ENCODE measurements around the gene CYREN.
"Not testable (repeated sequence)": the region's sequence is repeated elsewhere in the genome, so short reads cannot be mapped to it uniquely, and the experiment has no call there.

CYREN gene

DNA sequence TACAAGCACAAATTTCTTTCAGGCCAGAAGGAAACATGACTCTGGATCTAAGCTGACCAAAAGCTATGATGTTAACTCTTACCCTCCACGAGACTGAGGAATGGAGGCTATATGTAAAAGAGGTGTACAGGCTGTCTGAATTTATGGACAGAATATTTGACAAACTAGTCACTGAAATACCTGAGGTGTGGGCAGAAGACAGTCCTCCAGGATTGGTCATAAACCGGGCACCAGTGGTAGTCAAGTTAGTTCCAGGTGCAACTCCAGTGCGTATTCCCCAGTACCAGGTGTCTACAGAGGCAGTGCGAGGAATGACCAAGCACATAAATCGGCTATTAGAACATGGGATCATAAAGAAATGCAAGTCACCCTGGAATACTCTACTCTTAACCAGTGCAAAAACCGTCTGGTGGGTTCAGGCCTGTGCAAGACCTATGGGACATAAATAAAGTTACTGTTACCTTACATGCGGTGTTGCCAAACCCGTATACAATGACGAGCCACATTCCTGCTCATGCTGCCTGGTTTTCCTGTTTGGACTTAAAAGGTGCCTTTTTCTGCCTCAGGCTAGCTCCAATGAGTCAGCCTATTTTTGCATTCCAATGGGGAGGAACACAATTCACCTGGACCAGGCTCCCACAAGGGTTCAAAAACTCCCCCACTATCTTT lies 6.7 kb upstream of the CYREN start:
- no peak for DNase-seq (ENCODE audit: low read depth)

DNA sequence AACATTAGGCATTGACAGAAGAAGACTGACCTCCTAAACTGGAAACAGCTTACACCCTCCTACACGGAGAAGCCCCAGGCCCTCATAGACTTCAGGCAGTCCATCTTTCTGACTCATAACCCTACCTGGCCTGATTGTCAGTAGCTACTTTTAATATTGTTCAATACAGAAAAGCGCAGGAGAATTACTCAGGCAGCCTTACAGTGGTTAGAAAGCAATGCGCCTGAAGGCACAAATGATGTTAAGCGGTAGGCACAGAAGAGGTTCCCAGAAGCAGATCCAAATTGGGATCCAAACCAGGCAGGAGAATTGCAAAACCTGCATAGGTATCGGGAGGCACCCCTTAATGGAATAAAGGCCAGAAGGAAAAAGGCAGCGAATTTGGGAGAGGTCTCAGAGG lies 5.4 kb upstream of the CYREN start:
- DNase-seq (ENCODE audit: low read depth), result no peak

DNA sequence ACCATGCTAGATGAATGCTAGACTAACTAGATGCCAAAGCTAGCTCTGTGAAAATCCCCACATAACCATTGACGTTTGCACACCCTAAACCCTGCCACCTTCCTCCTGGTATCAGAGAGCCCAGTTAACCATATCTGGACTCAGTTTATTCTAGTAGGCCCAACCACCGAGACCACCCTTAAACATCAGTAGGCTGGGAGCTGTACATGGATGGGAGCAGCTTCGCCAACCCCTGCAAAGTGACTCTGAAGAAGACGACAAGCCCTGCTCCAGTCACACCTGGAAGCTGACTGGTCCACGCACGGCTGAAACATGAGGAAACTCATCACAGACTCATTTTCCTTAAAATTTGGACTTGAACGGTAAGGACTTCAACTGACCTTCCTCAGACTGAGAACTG lies 4.4 kb upstream of the CYREN start:
- no peak for DNase-seq (ENCODE audit: low read depth)

DNA sequence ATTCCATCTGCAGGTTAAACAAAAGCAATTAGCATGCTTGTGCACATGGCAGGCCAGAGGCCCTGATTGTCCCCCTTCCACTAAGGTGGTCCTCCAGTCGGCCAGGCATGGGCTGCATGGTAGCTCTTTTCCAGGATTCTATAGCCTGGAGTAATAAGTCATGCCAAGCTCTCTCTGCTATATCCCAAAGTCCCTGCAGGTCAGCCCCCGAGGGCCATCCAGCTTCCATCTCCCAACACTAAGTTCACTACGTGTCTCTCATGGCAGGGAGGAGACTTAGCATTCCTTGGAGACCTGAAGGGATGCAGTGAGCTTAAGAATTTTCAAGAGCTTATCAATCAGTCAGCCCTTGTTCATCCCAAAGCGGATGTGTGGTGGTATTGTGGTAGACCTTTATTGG lies 3.4 kb upstream of the CYREN start:
- DNase-seq (ENCODE audit: low read depth), result not testable (repeated sequence)

DNA sequence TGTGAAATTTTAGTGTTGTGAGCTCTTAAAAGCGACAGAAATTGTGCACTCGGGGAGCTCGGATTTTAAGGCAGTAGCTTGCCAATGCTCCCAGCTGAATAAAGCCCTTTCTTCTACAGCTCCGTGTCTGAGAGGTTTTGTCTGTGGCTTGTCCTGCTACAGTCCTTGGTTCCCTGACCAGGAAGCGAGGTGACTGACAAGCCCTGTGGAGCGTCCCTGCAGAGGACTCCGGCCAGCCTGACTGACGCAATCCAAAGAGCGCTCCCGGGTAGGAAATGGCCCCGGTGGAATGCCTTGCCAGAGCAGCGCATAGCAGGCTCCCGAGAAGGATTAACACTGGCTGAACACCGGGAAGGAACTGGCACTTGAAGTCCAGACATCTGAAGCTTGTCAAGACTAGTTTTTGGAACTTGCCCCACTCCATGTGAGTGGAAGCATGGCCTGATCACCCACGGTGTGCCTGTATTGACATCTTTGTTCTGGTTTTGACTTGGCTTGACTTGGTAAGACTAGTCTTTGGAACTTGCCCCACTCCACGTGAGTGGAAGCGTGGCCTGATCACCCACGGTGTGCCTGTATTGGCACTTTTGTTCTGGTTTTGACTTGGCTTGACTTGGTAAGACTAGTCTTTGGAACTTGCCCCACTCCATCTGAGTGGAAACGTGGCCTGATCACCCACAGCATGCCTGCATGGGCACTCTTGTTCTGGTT lies 1.2 kb upstream of the CYREN start:
- not testable (repeated sequence) for DNase-seq (ENCODE audit: low read depth)

DNA sequence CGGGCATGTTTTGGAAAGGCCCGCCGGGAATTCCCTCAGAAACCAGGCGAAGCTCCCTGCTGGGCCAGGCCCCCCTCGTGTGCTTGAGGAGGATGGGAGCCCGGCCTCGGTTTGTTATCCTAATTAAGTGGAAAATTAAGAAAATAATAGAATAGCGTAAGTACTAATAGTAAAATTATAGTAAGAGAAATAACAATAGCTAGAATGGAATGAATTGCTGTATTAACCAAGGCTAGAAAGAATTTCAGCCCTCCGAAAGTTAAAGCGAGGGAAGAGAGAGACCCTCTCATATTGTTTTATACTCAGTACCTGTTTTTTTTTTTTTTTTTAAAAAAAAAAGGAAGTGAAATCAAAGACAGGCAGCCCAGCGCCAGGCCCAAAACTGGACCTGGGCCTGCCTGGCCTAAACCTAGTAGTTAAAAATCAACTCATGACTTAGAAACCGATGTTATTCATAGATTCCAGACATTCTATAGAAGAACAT lies 533 bp upstream of the CYREN start:
- DNase-seq (ENCODE audit: low read depth), result not testable (repeated sequence)

DNA sequence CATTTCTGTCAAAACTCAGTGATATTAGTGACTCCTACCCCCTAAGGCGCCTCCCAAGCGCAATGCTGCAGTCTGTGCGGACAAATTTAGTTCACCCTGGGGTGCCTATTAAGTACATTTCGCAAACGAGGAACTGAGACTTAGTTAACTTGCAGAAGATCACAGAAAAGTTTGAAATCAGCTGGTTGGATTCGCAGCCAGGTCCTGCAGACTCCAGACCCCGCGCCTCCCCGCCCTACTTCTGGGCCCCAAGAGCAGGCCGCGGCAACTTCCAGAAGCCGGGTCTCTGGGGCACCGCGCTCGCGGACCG lies 588 bp downstream of the CYREN start:
- no peak for DNase-seq (ENCODE audit: low read depth)

DNA sequence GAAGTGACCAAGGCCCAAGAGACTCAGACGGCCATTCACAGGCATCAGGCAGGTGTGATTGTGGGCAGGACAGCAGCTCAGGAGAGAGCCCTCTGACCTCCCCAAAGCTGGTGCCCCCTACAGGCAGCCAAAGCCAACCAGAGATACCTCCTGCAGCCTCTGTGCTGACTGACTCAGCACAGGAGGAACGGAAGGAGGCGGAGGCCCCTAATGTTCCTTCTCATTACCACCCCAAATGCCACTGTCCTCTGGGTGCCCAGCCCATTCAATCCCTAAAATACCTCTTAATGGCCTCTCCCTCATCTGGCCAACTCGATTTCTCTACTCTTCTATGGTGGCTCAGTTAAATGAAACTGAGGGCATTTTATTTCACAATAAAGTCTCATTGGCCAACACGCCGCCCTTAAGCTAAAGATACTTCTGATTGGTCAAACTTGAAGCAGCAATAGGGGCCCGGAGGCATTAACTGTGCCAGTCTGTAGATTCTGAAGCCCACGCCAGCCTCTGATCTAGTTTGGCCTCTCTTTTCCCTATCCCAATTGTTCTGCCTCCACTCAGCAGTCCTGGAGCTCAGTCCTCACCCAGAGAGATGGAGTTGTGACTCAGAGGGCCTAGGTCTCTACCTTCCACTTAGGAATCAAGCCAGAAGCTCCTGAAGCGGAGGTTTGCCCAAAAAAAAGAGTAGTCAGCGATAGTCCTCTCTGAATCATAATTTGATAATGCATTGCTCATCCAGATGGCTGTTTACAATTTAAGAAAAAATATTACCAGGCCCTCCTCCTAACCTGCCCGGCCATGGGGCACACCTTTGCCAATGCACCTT lies 1.2 kb downstream of the CYREN start:
- DNase-seq (ENCODE audit: low read depth), result no peak

DNA sequence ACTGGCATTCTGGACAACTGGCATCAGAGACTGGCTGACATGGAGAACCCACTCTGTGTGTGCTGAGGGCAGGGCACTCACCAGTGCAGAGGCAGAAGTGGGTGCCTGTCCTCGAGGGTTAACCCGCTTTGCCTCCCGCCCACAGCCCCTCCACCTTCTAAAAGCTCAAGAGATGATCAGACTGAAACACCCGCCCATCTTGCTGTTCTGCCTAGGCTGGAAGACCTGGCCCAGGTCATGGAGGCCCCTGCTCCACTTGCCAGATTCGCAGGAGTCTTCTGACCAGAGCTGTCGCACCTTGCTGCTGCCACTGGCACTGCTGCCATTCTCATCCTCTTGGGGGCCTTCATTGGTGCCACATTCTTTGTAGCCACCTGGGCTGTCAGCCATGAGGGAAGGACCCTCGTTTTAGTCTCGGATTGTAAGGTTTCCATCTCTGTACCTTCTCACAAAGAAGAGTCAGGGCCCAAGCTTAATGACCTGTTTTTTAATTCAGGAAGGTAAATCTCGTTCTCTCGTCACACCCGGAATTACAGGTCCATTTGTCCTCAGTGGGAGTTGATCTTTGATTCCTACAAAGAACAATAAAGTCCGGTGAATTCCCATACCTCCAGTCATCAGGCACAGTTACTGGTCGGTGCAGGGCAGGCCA lies 1.9 kb downstream of the CYREN start:
- no peak for DNase-seq (ENCODE audit: low read depth)

DNA sequence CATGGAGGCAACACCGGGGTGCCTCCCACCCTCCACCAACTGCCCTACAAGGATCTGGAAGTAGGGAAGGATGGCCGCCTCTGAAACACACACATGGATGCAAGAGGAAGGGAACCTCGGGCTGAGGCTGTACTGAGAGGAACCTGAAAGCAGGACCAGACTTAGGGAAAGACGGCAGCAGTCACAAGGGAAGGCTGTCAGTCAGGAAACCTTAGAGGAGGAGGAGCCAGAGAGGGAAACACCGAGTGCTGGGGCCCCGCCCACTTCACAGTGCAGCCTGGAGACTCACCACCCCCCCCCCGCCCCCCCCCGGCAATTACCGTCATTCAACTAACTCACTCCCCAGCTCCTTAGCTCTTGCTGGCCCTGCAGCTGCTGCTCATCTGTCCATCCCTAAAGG lies 2.5 kb downstream of the CYREN start:
- DNase-seq (ENCODE audit: low read depth), result no peak

DNA sequence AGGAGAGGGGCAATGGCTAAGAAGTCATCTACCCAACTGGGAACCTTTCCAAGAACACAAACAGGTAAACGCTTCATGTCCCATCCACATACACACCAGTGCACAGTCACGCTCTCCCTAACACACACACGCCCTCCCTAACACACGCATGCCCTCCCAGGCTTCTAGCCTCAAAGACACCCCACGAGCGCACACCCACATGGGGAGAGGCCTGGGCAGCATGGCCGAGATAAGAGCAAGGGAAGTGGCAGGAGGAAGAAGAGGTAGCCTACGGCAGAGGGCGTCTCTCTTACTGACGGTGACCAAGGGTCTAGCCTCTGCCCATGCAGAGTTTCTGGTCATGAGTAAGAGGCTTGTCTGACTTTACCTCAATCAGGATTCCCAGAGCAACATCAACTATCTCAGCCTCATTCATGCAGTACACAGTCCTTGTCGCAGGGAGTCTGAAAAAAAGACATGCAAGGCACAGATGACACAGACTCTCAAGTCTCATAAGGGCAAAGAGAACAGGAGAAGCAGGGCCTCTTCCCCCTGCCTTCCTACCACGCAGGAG lies 3.1 kb downstream of the CYREN start:
- DNase-seq (ENCODE audit: low read depth), result no peak

DNA sequence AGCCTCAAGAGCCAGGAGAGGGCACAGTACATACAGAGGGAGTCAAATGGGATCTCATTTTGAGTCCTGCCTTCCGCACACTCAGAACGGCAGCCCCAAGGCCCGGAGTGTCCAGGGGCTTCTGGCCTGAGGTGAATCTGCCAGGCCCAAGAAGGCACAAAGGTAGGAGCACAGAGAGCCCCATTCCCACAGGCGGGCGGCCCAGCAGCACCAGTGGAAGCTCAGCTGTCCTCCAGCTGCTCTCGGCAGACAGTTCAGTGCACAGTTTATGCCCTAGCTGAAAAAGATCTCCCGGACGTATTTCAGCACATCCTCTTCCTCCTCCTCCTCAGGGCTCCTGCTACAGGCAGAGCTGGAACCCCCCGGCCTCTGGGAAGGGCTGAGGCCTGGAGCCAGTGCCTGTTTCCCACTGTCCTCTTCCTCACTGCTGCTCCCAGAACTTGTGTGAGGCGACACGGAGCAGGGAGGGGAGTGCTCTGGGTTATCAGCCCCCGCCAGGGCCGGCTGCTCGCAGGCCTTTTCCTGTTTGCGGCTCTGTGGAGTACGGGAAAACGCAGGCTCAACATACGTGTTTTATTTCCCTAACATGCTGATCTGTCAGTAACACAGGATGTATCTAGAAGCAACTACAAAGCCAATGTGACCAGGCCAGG lies 4.0 kb downstream of the CYREN start:
- no peak for DNase-seq (ENCODE audit: low read depth)

DNA sequence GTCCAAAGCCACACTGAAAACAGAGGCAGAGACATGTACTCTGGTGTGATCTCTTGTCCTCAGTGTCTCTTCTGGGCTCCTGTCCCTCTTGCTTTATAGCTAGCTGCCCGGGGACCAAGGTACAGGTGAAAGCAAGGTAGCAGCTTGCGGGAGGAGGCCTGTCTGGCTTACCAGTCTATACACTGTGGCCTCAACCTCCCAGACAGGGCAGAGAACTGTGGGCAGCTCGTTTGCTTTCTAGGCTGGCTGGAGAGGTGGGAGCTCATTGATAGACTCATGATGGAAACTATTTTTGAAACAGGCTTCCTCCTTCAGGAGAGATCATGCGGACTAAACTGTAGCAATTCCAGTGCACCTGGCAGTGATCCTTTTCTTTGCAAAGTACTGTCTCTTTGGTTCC lies 4.6 kb downstream of the CYREN start:
- no peak for DNase-seq (ENCODE audit: low read depth)

DNA sequence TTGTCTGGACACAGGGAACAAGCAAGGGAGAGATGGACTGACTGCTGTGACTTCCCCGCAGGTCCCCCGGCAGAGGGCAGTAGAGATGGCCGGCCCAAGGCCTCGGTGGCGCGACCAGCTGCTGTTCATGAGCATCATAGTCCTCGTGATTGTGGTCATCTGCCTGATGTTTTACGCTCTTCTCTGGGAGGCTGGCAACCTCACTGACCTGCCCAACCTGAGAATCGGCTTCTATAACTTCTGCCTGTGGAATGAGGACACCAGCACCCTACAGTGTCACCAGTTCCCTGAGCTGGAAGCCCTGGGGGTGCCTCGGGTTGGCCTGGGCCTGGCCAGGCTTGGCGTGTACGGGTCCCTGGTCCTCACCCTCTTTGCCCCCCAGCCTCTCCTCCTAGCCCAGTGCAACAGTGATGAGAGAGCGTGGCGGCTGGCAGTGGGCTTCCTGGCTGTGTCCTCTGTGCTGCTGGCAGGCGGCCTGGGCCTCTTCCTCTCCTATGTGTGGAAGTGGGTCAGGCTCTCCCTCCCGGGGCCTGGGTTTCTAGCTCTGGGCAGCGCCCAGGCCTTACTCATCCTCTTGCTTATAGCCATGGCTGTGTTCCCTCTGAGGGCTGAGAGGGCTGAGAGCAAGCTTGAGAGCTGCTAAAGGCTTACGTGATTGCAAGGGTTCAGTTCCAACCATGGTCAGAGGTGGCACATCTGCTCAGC lies 6.0 kb downstream of the CYREN start:
- no peak for DNase-seq (ENCODE audit: low read depth)

DNA sequence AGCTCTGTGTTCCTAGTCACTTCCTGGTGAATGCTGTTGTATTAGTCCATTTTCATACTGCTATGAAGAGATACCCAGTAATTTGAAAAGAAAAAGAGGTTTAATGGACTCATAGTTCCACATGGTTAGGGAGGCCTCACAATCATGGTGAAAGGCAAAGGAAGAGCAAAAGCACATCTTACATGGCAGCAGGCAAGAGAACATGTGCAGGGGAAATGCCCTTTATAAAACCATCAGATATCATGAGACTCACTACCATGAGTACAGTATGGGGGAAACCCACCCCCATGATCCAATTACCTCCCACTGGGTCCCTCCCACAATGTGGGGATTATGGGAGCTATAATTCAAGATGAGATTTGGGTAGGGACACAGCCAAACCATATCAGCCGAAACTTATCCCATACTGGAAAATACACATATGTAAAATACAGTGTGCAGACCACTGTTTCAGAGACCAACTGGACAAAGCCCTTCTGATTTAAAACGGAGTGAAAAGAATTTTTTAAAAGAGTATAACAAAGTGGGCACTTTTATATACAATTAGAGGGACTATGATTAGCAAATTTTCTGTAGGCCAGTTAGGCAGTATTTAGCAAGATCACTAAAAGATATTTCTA lies 8.0 kb downstream of the CYREN start:
- no peak for DNase-seq (ENCODE audit: low read depth)

DNA sequence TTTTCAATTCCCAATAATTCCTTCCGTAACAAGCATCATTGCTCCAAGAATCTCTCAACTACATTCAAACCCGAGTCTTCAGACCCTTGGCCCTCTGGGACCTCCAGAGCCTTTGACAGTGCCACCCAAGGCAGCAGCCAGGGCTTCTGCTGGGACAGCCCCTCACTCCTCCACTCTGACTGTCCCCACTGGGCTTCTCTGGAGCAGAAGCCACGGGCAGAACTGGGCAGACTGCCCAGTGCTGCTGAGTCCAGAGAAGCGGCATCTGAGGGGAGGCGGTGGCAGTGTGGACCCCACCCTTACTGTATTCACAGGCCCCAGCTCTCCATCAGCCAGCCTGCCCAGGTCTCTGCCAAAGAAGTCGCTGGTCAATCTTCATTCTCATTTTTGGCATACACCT lies 8.8 kb downstream of the CYREN start:
- no peak for DNase-seq (ENCODE audit: low read depth)

DNA sequence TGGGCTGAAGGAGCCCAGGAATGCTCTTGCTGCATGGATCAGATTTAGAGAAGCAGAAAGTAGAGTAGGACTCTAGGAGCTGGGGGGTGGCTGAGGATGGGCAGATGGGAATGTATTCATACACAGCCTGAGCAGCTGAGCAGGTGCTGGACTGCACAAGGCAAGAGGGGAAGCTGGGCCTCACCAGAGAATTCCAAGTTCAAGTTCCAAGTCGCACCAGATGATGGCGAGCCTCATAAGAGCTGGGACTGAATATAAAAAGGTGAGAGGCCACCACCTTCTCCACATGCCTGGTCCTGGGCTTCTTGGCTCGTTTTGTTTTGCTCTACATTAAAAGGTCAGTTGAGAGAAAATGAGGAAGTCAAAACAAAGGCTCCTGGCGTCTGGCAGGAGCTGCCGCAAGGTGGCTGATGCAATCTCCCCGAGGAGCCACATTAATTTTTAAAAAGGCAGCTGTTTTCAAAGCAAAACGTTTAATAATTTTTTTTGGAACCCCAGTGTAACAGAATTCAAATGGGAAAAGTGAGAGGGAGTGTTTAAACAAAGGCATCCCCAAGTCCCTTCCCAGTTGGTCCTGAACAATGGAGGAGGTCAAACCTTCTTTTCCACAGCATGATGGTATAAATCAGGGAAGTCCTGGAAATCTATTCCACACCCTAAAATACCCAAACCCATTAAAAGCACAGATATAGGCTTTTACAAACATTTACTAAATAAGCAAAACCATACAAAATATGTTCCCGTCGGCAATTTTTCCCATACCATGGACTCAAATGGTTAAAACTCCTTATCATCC lies 9.5 kb downstream of the CYREN start:
- no peak for DNase-seq (ENCODE audit: low read depth)

DNA sequence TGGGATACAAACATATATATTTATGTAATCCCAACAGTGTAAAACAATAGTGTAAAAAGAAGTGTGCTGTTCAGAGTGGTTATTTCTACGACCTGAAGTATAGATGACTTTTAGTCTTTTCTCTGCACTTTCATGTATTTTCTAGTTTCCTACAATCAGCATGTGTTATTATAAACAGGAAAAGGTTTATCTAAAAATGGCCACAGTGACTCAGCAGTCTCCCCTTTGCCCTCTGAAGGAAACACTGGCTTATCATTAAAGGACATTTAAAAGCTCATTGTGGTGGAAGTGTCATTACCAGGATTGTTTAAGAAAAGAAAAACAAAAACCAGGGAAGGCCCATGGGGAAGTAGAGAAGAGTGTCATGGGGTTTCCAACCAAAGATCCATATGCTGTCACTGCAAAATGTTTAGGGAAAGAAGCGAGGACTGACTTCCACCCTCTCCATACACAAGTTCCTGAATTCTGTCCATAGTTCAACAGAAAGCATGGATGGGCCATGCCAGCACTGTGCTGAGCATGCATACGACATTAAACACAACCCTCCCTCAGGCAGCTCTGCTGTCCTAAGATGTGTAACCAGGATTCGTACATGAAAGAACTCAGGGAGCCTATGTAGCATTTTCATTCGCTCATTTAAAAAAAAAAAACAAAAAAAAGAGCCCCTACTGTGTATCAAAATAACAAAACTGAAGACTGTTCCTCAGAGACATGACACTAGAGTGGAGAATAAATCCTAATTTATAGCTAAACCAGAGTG lies 10.2 kb downstream of the CYREN start:
- DNase-seq (ENCODE audit: low read depth), result no peak

All from activated gamma-delta T cell treated with anti-CD3 and anti-CD28 coated beads, Interleukin-2, amount 50 U/mL, for 16 hours (primary cell).